IMR-90 (cell line): Measurements from ENCODE around the gene ABR. TPM values are rescaled to one million over a fixed set of nuclear protein-coding genes. Genes with fewer than 3 reads are reported as not detected.

ENCODE experiments used
- ATAC-seq: fragments of 200-7000 bp; cut with Tn5 transposase; 2 replicates; pipeline ENCODE4 v1.9.1; 2020; ENCODE audit warnings: low read depth, mild to moderate bottlenecking, moderate library complexity
- BruUV-seq: library from RNA; stranded (reverse); fragments of 400-500 nt; replicated peaks from 2 replicates; lab custom pipeline; 2021; lab: Mats Ljungman, UMichigan
- CTCF ChIA-PET: fragments of 300-600 bp; formaldehyde crosslinking; extraction: SDS; loops from one replicate; lab custom pipeline; 2021; ENCODE audit warnings: antibody characterized with exemption; lab: Yijun Ruan, JAX
- POLR2A ChIA-PET: fragments of 300-600 bp; sonication (Branson Sonifier 250); formaldehyde crosslinking; loops from one replicate; lab custom pipeline; 2022; ENCODE audit warnings: antibody characterized with exemption; ENCODE audit not compliant: unreplicated experiment; lab: Charles Lee
- DNase-seq: peaks from one replicate; pipeline ENCODE4 v3.0.0; 2013
- H2AFZ ChIP-seq: replicated peaks from 2 replicates; pipeline ENCODE3; 2013; ENCODE audit warnings: low read length, mild to moderate bottlenecking; ENCODE audit not compliant: poor library complexity
- H2AK5ac ChIP-seq: 2 replicates; pipeline ENCODE4 v1.6.1; 2013; ENCODE audit warnings: low read depth, low read length, inconsistent platforms
- H2AK9ac ChIP-seq: replicated peaks from 2 replicates; pipeline ENCODE3; 2013; ENCODE audit warnings: mild to moderate bottlenecking, low read depth, low read length, moderate library complexity; ENCODE audit not compliant: poor library complexity
- H2BK120ac ChIP-seq: 2 replicates; pipeline ENCODE4 v1.6.1; 2013; ENCODE audit warnings: low read depth, low read length, inconsistent platforms
- H2BK15ac ChIP-seq: 3 replicates; pipeline ENCODE4 v1.6.1; 2013; ENCODE audit warnings: low read depth, low read length, inconsistent platforms
- H2BK20ac ChIP-seq: 2 replicates; pipeline ENCODE4 v1.6.1; 2013; ENCODE audit warnings: low read depth, mild to moderate bottlenecking, inconsistent platforms, low read length, moderate library complexity
- H2BK5ac ChIP-seq: 2 replicates; pipeline ENCODE4 v1.6.1; 2013; ENCODE audit warnings: mild to moderate bottlenecking, low read depth, low read length, inconsistent platforms; ENCODE audit not compliant: poor library complexity, severe bottlenecking
- H3K14ac ChIP-seq: replicated peaks from 2 replicates; pipeline ENCODE4 v1.6.1; 2013; ENCODE audit warnings: low read depth, low read length, inconsistent platforms
- H3K18ac ChIP-seq: 2 replicates; pipeline ENCODE4 v1.6.1; 2013; ENCODE audit warnings: low read depth, low read length, control low read depth
- H3K23ac ChIP-seq: 2 replicates; pipeline ENCODE4 v1.6.1; 2013; ENCODE audit warnings: low read depth, low read length, inconsistent platforms
- H3K27ac ChIP-seq: 2 replicates; pipeline ENCODE4 v1.5.1; 2013; ENCODE audit warnings: mild to moderate bottlenecking, control low read depth, low read length; ENCODE audit not compliant: insufficient read depth
- H3K27me3 ChIP-seq: 2 replicates; pipeline ENCODE4 v1.6.1; 2013; ENCODE audit warnings: low read length; ENCODE audit not compliant: control insufficient read depth, insufficient read depth
- H3K36me3 ChIP-seq: 2 replicates; pipeline ENCODE4 v1.6.1; 2013; ENCODE audit warnings: low read length, mixed read lengths; ENCODE audit not compliant: control insufficient read depth, insufficient read depth
- H3K4ac ChIP-seq: 2 replicates; pipeline ENCODE4 v1.6.1; 2013; ENCODE audit warnings: low read depth, low read length, inconsistent platforms
- H3K4me1 ChIP-seq: 2 replicates; pipeline ENCODE4 v1.6.1; 2013; ENCODE audit warnings: low read length, mixed read lengths; ENCODE audit not compliant: control insufficient read depth, insufficient read depth
- H3K4me2 ChIP-seq: 2 replicates; pipeline ENCODE4 v1.6.1; 2013; ENCODE audit warnings: low read depth, mild to moderate bottlenecking, control low read depth, low read length, moderate library complexity
- H3K4me3 ChIP-seq: 2 replicates; pipeline ENCODE4 v1.5.1; 2013; ENCODE audit warnings: low read depth, mild to moderate bottlenecking, control low read depth, low read length, moderate library complexity; ENCODE audit not compliant: insufficient read depth
- H3K56ac ChIP-seq: 2 replicates; pipeline ENCODE4 v1.6.1; 2013; ENCODE audit warnings: low read length, inconsistent platforms; ENCODE audit not compliant: insufficient read depth; ENCODE audit errors: extremely low read depth
- H3K79me1 ChIP-seq, 2 experiments: 2 replicates each; pipeline ENCODE4 v1.6.1; 2013; ENCODE audit warnings: low read length in 2 of 2, inconsistent platforms in 1 of 2, low read depth in 1 of 2
- H3K9ac ChIP-seq: 2 replicates; pipeline ENCODE4 v1.6.1; 2013; ENCODE audit warnings: low read depth, low read length, control low read depth
- H3K9me1 ChIP-seq: 2 replicates; pipeline ENCODE4 v1.6.1; 2013; ENCODE audit warnings: low read length, inconsistent platforms; ENCODE audit not compliant: insufficient read depth
- H3K9me3 ChIP-seq: 2 replicates; pipeline ENCODE4 v1.6.1; 2013; ENCODE audit warnings: low read length; ENCODE audit not compliant: control insufficient read depth, insufficient read depth
- H4K20me1 ChIP-seq: 2 replicates; pipeline ENCODE4 v1.6.1; 2013; ENCODE audit warnings: low read length, inconsistent platforms; ENCODE audit not compliant: insufficient read depth
- H4K5ac ChIP-seq: 2 replicates; pipeline ENCODE4 v1.6.1; 2013; ENCODE audit warnings: mild to moderate bottlenecking, low read depth, low read length, control low read depth
- H4K8ac ChIP-seq, 2 experiments: 2 replicates each; pipeline ENCODE4 v1.6.1; 2013; ENCODE audit warnings: low read depth in 2 of 2, low read length in 2 of 2, control low read depth in 1 of 2, inconsistent platforms in 1 of 2
- H4K91ac ChIP-seq: 2 replicates; pipeline ENCODE4 v1.6.1; 2013; ENCODE audit warnings: low read depth, low read length, inconsistent platforms; ENCODE audit not compliant: insufficient read depth
- BHLHE40 ChIP-seq: fragments of 150-350 bp; IDR thresholded peaks from 2 replicates; pipeline ENCODE4 v1.6.1; 2016; ENCODE audit warnings: mild to moderate bottlenecking, low read depth, low read length
- CEBPB ChIP-seq: IDR thresholded peaks from 2 replicates; pipeline ENCODE4 v1.6.1; 2012; ENCODE audit warnings: low read depth, low read length, improper control_type of control experiment
- CHD1 ChIP-seq: IDR thresholded peaks from 2 replicates; pipeline ENCODE4 v1.6.1; 2012; ENCODE audit warnings: low read depth, low read length, improper control_type of control experiment
- CTCF ChIP-seq: conservative IDR thresholded peaks from 2 replicates; pipeline ENCODE4 v1.5.1; 2012; ENCODE audit warnings: mild to moderate bottlenecking, low read depth, low read length, improper control_type of control experiment
- ELK1 ChIP-seq: fragments of 150-350 bp; IDR thresholded peaks from 2 replicates; pipeline ENCODE4 v1.6.1; 2016; ENCODE audit warnings: low read depth, mild to moderate bottlenecking, low read length, moderate library complexity, borderline replicate concordance
- FOS ChIP-seq: fragments of 150-350 bp; IDR thresholded peaks from 2 replicates; pipeline ENCODE4 v1.6.1; 2016; ENCODE audit warnings: low read depth, low read length
- MAFK ChIP-seq: IDR thresholded peaks from 2 replicates; pipeline ENCODE4 v1.6.1; 2012; ENCODE audit warnings: low read depth, low read length, improper control_type of control experiment
- MAZ ChIP-seq: IDR thresholded peaks from 2 replicates; pipeline ENCODE4 v1.6.1; 2012; ENCODE audit warnings: low read depth, mild to moderate bottlenecking, low read length, improper control_type of control experiment, moderate library complexity, borderline replicate concordance
- MXI1 ChIP-seq: IDR thresholded peaks from 2 replicates; pipeline ENCODE4 v1.6.1; 2012; ENCODE audit warnings: low read depth, mild to moderate bottlenecking, low read length, moderate library complexity, borderline replicate concordance
- NFE2L2 ChIP-seq: fragments of 150-350 bp; IDR thresholded peaks from 2 replicates; pipeline ENCODE4 v1.6.1; 2016; ENCODE audit warnings: low read depth, mild to moderate bottlenecking, low read length
- POLR2A ChIP-seq: IDR thresholded peaks from 2 replicates; pipeline ENCODE4 v1.6.1; 2012; ENCODE audit warnings: mild to moderate bottlenecking, low read depth, low read length
- RAD21 ChIP-seq: IDR thresholded peaks from 2 replicates; pipeline ENCODE4 v1.6.1; 2012; ENCODE audit warnings: low read length, improper control_type of control experiment
- RCOR1 ChIP-seq: IDR thresholded peaks from 2 replicates; pipeline ENCODE4 v1.6.1; 2012; ENCODE audit warnings: mild to moderate bottlenecking, low read length, improper control_type of control experiment; ENCODE audit not compliant: insufficient replicate concordance
- RFX5 ChIP-seq: IDR thresholded peaks from 2 replicates; pipeline ENCODE4 v1.8.0; 2012; ENCODE audit warnings: low read depth, mild to moderate bottlenecking, low read length, moderate library complexity
- SMC3 ChIP-seq: fragments of 150-350 bp; IDR thresholded peaks from 2 replicates; pipeline ENCODE4 v1.6.1; 2016; ENCODE audit warnings: low read depth, mild to moderate bottlenecking, antibody characterized with exemption, low read length, moderate library complexity
- USF2 ChIP-seq: fragments of 150-350 bp; IDR thresholded peaks from 2 replicates; pipeline ENCODE4 v1.6.1; 2017; ENCODE audit warnings: mild to moderate bottlenecking, antibody characterized with exemption, low read length, low read depth
- WGBS, 2 experiments: methylation state at CpG; one replicate each; pipeline versions ENCODE4 v1.1.5 to v1.1.7; 2013; ENCODE audit warnings: missing lambda C conversion rate in 2 of 2; ENCODE audit not compliant: insufficient read length in 1 of 2; ENCODE audit errors: extremely low coverage in 2 of 2; 5-methylcytosine and 5-hydroxymethylcytosine counted together
- dilution Hi-C: fragments of 300-500 bp; cut with HindIII; formaldehyde crosslinking; loops from one replicate; pipeline ENCODE4 v1.14.3; 2018; ENCODE audit warnings: low sequenced_read_pairs; ENCODE audit not compliant: unreplicated experiment
- in situ Hi-C: fragments of 300-500 bp; cut with MboI; formaldehyde crosslinking; loops from 3 replicates; pipeline ENCODE4 v1.14.3; 2019; ENCODE audit warnings: low sequenced_read_pairs, inconsistent platforms, mixed read lengths
- intact Hi-C: fragments of 100-400 bp; cut with micrococcal nuclease; formaldehyde crosslinking; loops from 2 replicates; pipeline ENCODE4 v1.10.0; 2022
- polyA plus RNA-seq, 3 experiments: library from polyadenylated mRNA; depleted of rRNA; stranded (reverse); fragments of >200 nt; gene quantifications; 2 replicates each; pipeline ENCODE4 v1.2.3, GENCODE V29; 2012; ENCODE audit warnings: low replicate concordance in 1 of 3
- total RNA-seq: library from RNA; depleted of rRNA; stranded (reverse); fragments of >200 nt; gene quantifications from 2 replicates; pipeline ENCODE4 v1.2.3, GENCODE V29; 2012

The ABR gene
- total and polyA plus RNA-seq, 2 of the 4 experiments (the other 2 are of a cell fraction) = 28.3 to 79.7 TPM

- Histone ChIP-seq H3K36me3 (peaks cover 36% of the 10 kb centered on the region), H3K18ac (no peak overlapping the region), H3K4me1 (peaks cover 22% of the 10 kb centered on the region), H2AK5ac (no peak overlapping the region), H3K4ac (no peak overlapping the region), H4K8ac (no peak overlapping the region), H3K56ac (no peak overlapping the region), H3K27me3 (no peaks in the 10 kb centered on the region), H2AFZ (no peak overlapping the region), H2BK120ac (no peak overlapping the region), H3K14ac (no peak overlapping the region), H3K4me3 (no peak overlapping the region), H4K20me1 (peaks cover 38% of the 10 kb centered on the region), H2BK20ac (no peak overlapping the region), H3K27ac (no peak overlapping the region), H2AK9ac (no peak overlapping the region), H3K4me2 (no peak overlapping the region), H3K23ac (no peak overlapping the region), H4K91ac (no peak overlapping the region), H2BK5ac (no peak overlapping the region), H3K9me3 (no peaks in the 10 kb centered on the region), H3K9ac (no peak overlapping the region), H2BK15ac (no peak overlapping the region), H3K79me1 (peaks cover 0 to 34% of the 10 kb centered on the region in 2 experiments; a peak in 2 of 4 replicates), H3K9me1 (peaks cover 20% of the 10 kb centered on the region), H4K5ac (no peak overlapping the region)
- dilution Hi-C loops = no loop called here
- in situ Hi-C loops = no loop called here
- DNase-seq (no peak), ATAC-seq (no peak)
- no peak for TF ChIP-seq MAFK
- TF ChIP-seq CHD1 = no peak
- no peak for TF ChIP-seq FOS
- TF ChIP-seq RAD21 = no peak
- no peak for TF ChIP-seq RFX5
- no peak for TF ChIP-seq SMC3
- no peak for TF ChIP-seq MXI1
- TF ChIP-seq ELK1 = no peak
- TF ChIP-seq NFE2L2 = no peak
- no peak for TF ChIP-seq POLR2A
- no peak for TF ChIP-seq CTCF
- no peak for TF ChIP-seq USF2
- TF ChIP-seq CEBPB = no peak
- no peak for TF ChIP-seq BHLHE40
- TF ChIP-seq RCOR1 = no peak
- no peak for TF ChIP-seq MAZ
- WGBS, 2 experiments = no CpG with 5 or more reads among the region's 10 CpGs
- no TSS peak for BruUV-seq
- CTCF ChIA-PET = no interaction called here
- POLR2A ChIA-PET = no interaction called here
- intact Hi-C loops = no loop called here
Measured at GRCh38 chr17:1077581-1077985, 102.2 kb downstream of the ABR start.
